ENCODE results near the gene P4HB. TPM values are rescaled to one million over a fixed set of nuclear protein-coding genes. Genes with fewer than 3 reads are reported as not detected.

P4HB gene
- total and polyA plus RNA-seq, 9 donors, result 383 to 577 (median 443) TPM

DNA sequence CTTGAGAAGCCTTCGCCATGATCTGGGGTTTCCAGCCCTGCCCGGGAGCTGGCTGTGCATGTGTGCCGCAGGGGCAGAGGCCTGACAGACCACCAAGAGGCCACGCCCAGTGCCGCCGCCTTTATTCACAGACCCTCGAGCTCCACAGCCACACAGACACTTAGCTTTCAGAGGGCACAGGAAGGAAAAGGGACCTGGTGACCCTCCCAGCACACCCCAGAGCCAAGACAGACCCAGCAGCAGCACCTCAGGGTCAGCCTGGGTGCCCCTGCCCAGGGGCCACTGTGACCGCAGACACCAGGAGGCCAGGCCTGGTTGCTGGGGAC, 38.1 kb downstream of the P4HB start:
- peaks cover 17% of the 10 kb centered on the region for H3K4me1 ChIP-seq (ENCODE audit: control insufficient read depth, insufficient read depth, low read length)
- peaks cover 6% of the 10 kb centered on the region for H3K27me3 ChIP-seq (ENCODE audit: control insufficient read depth, insufficient read depth, low read length)
- peaks cover 40% of the 10 kb centered on the region for H3K36me3 ChIP-seq (ENCODE audit: control insufficient read depth, insufficient read depth, low read length)
- H3K27ac ChIP-seq (ENCODE audit: low read length), result peak overlapping the region; percentile 71
- DNase-seq, result no peak
- WGBS (ENCODE audit: insufficient coverage), result 69% methylated on average over 7 of the region's 8 CpGs
- no peaks in the 10 kb centered on the region for H3K9me3 ChIP-seq (replicated peaks; ENCODE audit: control insufficient read depth, low read depth, low read length)
- H3K4me3 ChIP-seq (ENCODE audit: low read length), result no peak overlapping the region

DNA sequence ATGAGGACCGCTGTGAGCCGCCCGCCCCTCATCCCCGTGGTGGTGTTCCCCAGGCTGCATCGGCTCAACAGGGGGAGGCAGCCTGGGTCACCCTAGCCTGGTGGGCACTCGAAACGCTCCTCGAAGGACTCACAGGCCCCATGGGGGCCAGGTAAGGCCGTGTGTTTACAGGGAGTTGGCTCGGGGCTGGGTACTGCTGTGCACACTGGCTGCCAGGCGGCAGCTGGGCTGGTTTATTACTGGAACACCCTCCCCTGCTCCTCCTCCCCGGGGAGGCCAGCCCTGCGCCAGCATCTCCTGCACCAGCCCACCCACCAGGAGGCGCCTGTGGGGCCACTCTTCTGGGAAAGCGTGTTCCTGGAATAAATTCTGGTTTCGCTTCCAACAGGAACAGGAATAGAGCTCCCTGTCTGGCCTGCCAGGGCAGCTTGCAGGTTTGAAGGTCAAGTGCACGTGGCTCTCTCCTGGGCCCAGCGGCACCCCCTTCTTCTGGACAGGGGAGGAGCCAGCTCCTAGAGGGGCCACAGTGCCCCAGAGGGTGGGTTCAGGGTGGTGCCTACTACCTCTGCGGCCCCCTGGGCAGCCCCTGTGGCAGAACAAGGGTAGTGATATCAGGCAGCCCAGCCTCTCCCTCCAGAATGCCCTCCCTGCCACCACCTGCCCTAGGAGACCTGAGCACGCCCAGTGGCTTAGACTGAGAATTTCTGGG, 38.6 kb downstream of the P4HB start:
- Histone ChIP-seq H3K27ac (ENCODE audit: low read length) (peak overlapping the region; percentile 71), H3K27me3 (ENCODE audit: control insufficient read depth, insufficient read depth, low read length) (peaks cover 6% of the 10 kb centered on the region), H3K4me1 (ENCODE audit: control insufficient read depth, insufficient read depth, low read length) (peaks cover 17% of the 10 kb centered on the region), H3K4me3 (ENCODE audit: low read length) (no peak overlapping the region), H3K36me3 (ENCODE audit: control insufficient read depth, insufficient read depth, low read length) (peaks cover 40% of the 10 kb centered on the region), H3K9me3 (replicated peaks; ENCODE audit: control insufficient read depth, low read depth, low read length) (no peaks in the 10 kb centered on the region)
- 54% methylated on average over 15 of the region's 20 CpGs for WGBS (ENCODE audit: insufficient coverage)
- peak; percentile 60 for DNase-seq

DNA sequence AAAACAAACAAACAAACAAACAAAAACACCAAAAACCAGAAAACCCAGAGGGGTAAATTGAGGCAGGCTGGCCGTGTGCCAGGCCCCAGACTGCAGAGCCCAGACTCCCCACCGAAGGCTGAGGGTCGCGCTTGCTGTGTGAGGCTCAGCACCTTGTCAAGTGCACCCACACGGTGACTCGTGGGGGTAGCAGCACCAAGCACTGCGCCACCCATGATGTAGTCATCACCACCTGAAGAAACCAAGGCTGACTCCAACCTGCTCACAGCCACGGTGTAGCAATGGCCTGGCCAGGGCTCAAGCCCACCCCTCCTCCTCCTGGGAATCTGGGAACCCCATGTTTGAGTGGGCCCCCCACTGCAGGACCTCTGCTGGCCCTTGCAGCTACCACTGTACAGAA, 39.2 kb downstream of the P4HB start:
- Histone ChIP-seq H3K27ac (ENCODE audit: low read length) (peak overlapping the region; percentile 20), H3K27me3 (ENCODE audit: control insufficient read depth, insufficient read depth, low read length) (peaks cover 8% of the 10 kb centered on the region), H3K36me3 (ENCODE audit: control insufficient read depth, insufficient read depth, low read length) (peaks cover 40% of the 10 kb centered on the region), H3K9me3 (replicated peaks; ENCODE audit: control insufficient read depth, low read depth, low read length) (no peaks in the 10 kb centered on the region), H3K4me1 (ENCODE audit: control insufficient read depth, insufficient read depth, low read length) (peaks cover 17% of the 10 kb centered on the region), H3K4me3 (ENCODE audit: low read length) (no peak overlapping the region)
- WGBS (ENCODE audit: insufficient coverage), result 92% methylated on average over 8 of the region's 8 CpGs
- no peak for DNase-seq

DNA sequence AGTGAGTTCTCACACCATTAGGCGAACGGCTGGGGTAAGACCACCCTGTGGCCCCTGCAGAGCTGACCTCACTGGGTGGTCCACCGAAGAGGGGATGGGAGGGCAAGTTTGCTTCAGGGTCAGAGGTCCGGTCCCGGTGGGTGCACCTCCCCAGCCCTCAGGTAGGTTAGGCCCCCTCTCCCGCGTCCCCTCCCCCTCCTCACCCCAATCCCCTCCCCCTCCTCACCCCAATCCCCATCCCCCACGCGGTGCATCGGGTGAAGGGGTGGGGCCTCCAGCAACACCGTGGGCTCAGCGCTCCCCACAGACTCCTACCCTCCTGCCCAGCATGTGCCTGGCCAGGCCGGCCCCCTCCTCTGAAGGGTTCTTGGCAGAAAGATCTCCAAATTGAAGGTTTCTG, 40.6 kb downstream of the P4HB start:
- peaks cover 10% of the 10 kb centered on the region for H3K27me3 ChIP-seq (ENCODE audit: control insufficient read depth, insufficient read depth, low read length)
- H3K4me3 ChIP-seq (ENCODE audit: low read length), result no peak overlapping the region
- H3K36me3 ChIP-seq (ENCODE audit: control insufficient read depth, insufficient read depth, low read length), result peaks cover 33% of the 10 kb centered on the region
- no peak for DNase-seq
- peaks cover 17% of the 10 kb centered on the region for H3K4me1 ChIP-seq (ENCODE audit: control insufficient read depth, insufficient read depth, low read length)
- WGBS (ENCODE audit: insufficient coverage), result 0% methylated on average over 1 of the region's 13 CpGs
- no peaks in the 10 kb centered on the region for H3K9me3 ChIP-seq (replicated peaks; ENCODE audit: control insufficient read depth, low read depth, low read length)
- H3K27ac ChIP-seq (ENCODE audit: low read length), result no peak overlapping the region

DNA sequence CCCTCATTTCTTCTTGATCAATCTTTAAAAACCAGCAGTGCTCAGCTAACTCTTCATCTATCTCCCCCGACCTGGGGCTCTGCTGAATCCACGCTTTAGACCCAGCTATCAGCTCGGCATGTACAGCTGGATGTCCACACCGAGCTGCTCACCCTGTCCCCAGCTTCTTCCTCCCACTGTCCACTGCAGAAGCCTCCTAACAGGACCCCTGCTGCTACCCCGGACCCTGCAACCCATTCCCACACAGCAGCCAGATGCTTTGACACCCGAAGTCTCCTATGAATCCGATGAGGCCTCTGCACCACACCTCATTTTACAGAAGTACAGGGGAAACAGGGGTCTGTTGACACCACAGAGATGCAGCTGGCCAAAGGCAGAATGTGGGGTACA, 42.6 kb downstream of the P4HB start:
- peaks cover 17% of the 10 kb centered on the region for H3K4me1 ChIP-seq (ENCODE audit: control insufficient read depth, insufficient read depth, low read length)
- no peak overlapping the region for H3K27ac ChIP-seq (ENCODE audit: low read length)
- no peak for DNase-seq
- WGBS (ENCODE audit: insufficient coverage), result 27% methylated on average over 4 of the region's 7 CpGs
- no peak overlapping the region for H3K4me3 ChIP-seq (ENCODE audit: low read length)
- peaks cover 14% of the 10 kb centered on the region for H3K36me3 ChIP-seq (ENCODE audit: control insufficient read depth, insufficient read depth, low read length)
- peaks cover 10% of the 10 kb centered on the region for H3K27me3 ChIP-seq (ENCODE audit: control insufficient read depth, insufficient read depth, low read length)
- H3K9me3 ChIP-seq (replicated peaks; ENCODE audit: control insufficient read depth, low read depth, low read length), result no peaks in the 10 kb centered on the region

DNA sequence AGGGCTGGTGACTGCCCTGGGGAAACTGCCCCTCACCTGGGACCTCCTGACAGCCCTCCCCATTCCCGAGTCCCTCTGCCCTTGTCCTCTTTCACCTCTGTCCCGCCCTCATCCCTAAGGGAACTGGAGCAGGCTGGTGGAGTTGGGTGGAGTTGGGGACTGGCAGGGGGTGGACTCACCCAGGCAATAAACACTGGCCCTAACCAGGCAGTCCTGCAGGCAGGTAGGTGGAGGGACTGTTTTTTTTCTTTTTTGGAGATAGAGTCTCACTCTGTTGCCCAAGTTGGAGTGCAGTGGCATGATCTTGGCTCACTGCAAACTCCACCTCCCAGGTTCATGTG, 44.7 kb downstream of the P4HB start:
- H3K9me3 ChIP-seq (replicated peaks; ENCODE audit: control insufficient read depth, low read depth, low read length), result no peaks in the 10 kb centered on the region
- H3K27me3 ChIP-seq (ENCODE audit: control insufficient read depth, insufficient read depth, low read length), result peaks cover 10% of the 10 kb centered on the region
- no peaks in the 10 kb centered on the region for H3K4me1 ChIP-seq (ENCODE audit: control insufficient read depth, insufficient read depth, low read length)
- no peaks in the 10 kb centered on the region for H3K36me3 ChIP-seq (ENCODE audit: control insufficient read depth, insufficient read depth, low read length)
- DNase-seq, result no peak
- no CpG with 5 or more reads among the region's 2 CpGs for WGBS (ENCODE audit: insufficient coverage)
- H3K4me3 ChIP-seq (ENCODE audit: low read length), result no peak overlapping the region
- H3K27ac ChIP-seq (ENCODE audit: low read length), result no peak overlapping the region

DNA sequence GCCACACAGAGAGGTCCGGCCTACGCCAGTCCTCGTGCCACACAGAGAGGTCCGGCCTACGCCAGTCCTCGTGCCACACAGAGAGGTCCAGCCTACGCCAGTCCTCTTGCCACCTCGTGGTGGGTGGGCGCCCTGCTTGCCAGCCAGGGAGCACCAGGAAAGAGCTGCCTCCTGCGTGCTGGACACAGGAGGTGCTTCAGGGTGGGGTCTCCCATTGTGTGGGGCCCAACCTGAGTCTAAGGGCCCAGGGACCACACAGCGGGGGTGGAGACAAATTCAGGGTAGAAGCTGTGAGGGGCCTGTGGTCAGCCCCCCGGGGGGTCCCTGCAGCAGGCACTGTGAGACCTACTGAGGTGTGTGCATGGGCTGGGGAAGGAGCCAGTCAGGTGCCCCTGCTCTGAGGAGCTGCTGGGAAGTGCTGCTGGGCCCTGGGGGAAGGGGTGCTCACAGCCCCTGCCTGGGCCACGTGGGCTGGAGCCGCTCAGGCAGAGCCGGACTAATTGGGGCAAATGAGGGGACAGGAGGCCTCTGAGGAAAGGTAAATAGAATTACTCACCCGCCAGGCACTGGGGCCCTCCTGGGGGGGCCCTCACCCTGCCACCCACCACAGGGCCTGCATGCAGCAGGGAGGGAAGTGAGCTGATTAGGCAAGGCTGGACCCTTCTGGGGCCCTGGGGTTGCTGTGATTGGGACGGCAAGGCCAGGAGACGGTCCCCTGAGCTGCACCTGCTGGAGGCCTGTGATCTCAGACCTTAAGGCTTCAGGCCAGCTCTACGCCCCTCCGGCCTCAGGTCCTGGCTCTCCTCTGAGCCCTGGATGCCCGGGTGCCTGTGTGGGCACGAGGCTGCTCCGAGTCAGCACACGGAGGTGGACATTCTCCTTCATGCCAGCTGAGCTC, 45.3 kb downstream of the P4HB start:
- Histone ChIP-seq H3K9me3 (replicated peaks; ENCODE audit: control insufficient read depth, low read depth, low read length) (no peaks in the 10 kb centered on the region), H3K4me1 (ENCODE audit: control insufficient read depth, insufficient read depth, low read length) (no peaks in the 10 kb centered on the region), H3K27ac (ENCODE audit: low read length) (no peak overlapping the region), H3K27me3 (ENCODE audit: control insufficient read depth, insufficient read depth, low read length) (peaks cover 13% of the 10 kb centered on the region), H3K36me3 (ENCODE audit: control insufficient read depth, insufficient read depth, low read length) (no peaks in the 10 kb centered on the region), H3K4me3 (ENCODE audit: low read length) (no peak overlapping the region)
- WGBS (ENCODE audit: insufficient coverage), result 60% methylated on average over 18 of the region's 24 CpGs
- DNase-seq, result no peak

DNA sequence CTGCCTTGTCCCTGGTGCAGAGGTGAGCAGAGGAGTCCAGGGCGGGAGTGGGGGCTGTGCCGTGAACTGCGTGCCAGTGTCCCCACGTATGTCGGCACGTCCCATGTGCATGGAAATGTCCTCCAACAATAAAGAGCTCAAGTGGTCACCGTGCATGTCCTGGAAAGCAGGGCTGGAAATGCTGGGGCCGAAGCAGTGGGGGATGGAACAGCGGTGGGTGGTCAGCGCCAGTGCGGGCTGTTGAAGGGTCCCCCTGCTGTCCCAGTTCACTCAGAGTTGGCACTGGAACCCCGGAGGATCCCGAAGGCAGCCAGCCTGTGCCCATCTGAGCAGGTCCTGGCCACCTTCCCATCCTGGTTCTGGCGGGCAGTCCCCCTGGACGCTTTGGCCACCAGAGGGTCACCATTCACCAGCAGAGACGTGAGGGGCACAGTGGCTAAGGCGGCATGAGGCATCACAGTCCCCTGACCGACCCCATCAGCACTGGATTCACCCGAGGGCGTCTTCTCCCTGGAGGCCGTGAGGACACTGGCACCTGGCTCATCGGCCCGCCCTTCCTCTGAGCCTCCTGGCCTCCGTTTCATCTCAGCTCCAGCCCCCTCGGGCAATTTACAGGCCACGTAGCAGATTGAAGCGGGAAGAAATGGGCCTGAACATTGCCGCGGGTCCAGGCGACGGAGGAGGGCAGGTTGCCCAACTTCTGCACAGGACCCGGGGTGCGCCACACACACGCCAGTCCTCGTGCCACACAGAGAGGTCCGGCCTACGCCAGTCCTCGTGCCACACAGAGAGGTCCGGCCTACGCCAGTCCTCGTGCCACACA, 46.3 kb downstream of the P4HB start:
- Histone ChIP-seq H3K4me1 (ENCODE audit: control insufficient read depth, insufficient read depth, low read length) (no peaks in the 10 kb centered on the region), H3K4me3 (ENCODE audit: low read length) (no peak overlapping the region), H3K9me3 (replicated peaks; ENCODE audit: control insufficient read depth, low read depth, low read length) (no peaks in the 10 kb centered on the region), H3K27me3 (ENCODE audit: control insufficient read depth, insufficient read depth, low read length) (peaks cover 21% of the 10 kb centered on the region), H3K36me3 (ENCODE audit: control insufficient read depth, insufficient read depth, low read length) (no peaks in the 10 kb centered on the region), H3K27ac (ENCODE audit: low read length) (no peak overlapping the region)
- 79% methylated on average over 30 of the region's 41 CpGs for WGBS (ENCODE audit: insufficient coverage)
- no peak for DNase-seq

DNA sequence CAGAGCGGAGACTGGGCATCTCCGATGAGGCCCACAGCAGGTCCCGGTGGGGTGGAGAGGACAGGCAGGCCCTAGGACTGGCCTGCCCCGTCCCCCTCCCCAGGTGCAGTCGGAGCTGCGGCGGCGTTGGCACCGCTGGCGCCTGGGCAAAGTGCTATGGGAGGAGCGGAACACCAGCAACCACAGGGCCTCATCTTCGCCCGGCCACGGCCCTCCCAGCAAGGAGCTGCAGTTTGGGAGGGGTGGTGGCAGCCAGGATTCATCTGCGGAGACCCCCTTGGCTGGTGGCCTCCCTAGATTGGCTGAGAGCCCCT, 47.0 kb downstream of the P4HB start:
- H3K27me3 ChIP-seq (ENCODE audit: control insufficient read depth, insufficient read depth, low read length), result peaks cover 26% of the 10 kb centered on the region
- no peaks in the 10 kb centered on the region for H3K9me3 ChIP-seq (replicated peaks; ENCODE audit: control insufficient read depth, low read depth, low read length)
- H3K36me3 ChIP-seq (ENCODE audit: control insufficient read depth, insufficient read depth, low read length), result no peaks in the 10 kb centered on the region
- no peak overlapping the region for H3K27ac ChIP-seq (ENCODE audit: low read length)
- no peak overlapping the region for H3K4me3 ChIP-seq (ENCODE audit: low read length)
- WGBS (ENCODE audit: insufficient coverage), result 92% methylated on average over 8 of the region's 15 CpGs
- no peak for DNase-seq
- no peaks in the 10 kb centered on the region for H3K4me1 ChIP-seq (ENCODE audit: control insufficient read depth, insufficient read depth, low read length)
